ENCODE results near the gene BTN2A1. TPM values are rescaled to one million over a fixed set of nuclear protein-coding genes. Genes with fewer than 3 reads are reported as not detected.
"Not testable (repeated sequence)": the region's sequence is repeated elsewhere in the genome, so short reads cannot be mapped to it uniquely, and the experiment has no call there.

Gene BTN2A1
- total RNA-seq, 1 donor from 2014 or later = 29.2 TPM

DNA sequence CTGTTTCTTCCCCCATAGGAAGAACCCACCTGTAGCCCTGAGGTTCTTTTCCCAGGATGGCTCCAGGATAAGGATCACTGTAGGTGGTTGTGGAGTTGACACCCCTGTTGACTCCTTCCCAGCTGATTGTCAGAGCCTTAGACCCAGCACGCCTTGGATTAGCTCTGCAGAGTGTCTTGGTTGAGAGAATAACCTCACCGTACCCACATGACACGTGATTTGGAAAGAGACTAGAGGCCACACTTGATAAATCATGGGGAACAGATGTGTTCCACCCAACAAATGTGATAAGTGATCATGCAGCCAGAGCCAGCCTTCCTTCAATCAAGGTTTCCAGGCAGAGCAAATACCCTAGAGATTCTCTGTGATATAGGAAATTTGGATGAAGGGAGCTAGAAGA lies 43.5 kb upstream of the BTN2A1 start:
- H3K4me1 Mint-ChIP-seq = no peaks in the 10 kb centered on the region
- peaks cover 47% of the 10 kb centered on the region for H3K36me3 Mint-ChIP-seq
- no peak overlapping the region for H3K4me3 Mint-ChIP-seq
- no peak for DNase-seq (ENCODE audit: low spot score in 2 of 2, unreplicated experiment in 2 of 2)
- peaks cover 9% of the 10 kb centered on the region for H3K9me3 Mint-ChIP-seq
- H3K27me3 Mint-ChIP-seq (ENCODE audit: low read depth) = peaks cover 2% of the 10 kb centered on the region
- TF ChIP-seq, protein P1, sequence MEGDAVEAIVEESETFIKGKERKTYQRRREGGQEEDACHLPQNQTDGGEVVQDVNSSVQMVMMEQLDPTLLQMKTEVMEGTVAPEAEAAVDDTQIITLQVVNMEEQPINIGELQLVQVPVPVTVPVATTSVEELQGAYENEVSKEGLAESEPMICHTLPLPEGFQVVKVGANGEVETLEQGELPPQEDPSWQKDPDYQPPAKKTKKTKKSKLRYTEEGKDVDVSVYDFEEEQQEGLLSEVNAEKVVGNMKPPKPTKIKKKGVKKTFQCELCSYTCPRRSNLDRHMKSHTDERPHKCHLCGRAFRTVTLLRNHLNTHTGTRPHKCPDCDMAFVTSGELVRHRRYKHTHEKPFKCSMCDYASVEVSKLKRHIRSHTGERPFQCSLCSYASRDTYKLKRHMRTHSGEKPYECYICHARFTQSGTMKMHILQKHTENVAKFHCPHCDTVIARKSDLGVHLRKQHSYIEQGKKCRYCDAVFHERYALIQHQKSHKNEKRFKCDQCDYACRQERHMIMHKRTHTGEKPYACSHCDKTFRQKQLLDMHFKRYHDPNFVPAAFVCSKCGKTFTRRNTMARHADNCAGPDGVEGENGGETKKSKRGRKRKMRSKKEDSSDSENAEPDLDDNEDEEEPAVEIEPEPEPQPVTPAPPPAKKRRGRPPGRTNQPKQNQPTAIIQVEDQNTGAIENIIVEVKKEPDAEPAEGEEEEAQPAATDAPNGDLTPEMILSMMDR (IDR thresholded peaks at IDR 0.05; ENCODE audit: unreplicated experiment) = no peak
- H3K27ac Mint-ChIP-seq = no peak overlapping the region

DNA sequence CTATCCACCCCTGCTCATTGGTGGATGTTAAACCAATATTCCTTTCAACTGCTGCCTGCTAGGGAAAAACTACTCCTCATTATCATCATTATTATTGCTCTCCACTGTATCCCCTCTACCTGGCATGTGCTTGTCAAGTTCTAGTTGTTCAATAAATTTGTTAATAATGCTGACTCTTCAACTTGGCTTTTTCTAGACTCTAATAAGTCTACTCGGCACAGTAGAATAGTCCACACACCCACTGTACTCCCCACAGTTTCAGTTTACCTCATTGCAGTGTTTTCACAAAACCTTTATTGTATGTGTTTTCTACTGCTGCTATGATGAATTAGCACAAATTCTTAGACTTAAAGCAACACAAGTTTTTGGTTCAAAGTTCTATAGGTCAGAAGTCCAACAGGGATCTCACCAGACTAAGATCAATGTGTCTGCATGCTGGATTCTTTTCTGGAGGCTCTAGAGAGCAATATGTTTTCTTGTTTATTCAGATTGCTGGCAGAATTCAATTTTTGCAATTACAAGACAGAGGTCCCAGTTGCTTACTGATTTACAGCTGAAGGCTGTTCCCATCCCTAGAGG lies 42.6 kb upstream of the BTN2A1 start:
- TF ChIP-seq, protein P1 (IDR thresholded peaks at IDR 0.05; ENCODE audit: unreplicated experiment) = no peak
- no peak for DNase-seq (ENCODE audit: low spot score in 2 of 2, unreplicated experiment in 2 of 2)
- no peak overlapping the region for H3K27ac Mint-ChIP-seq
- peaks cover 9% of the 10 kb centered on the region for H3K9me3 Mint-ChIP-seq
- H3K27me3 Mint-ChIP-seq (ENCODE audit: low read depth) = peaks cover 2% of the 10 kb centered on the region
- peaks cover 40% of the 10 kb centered on the region for H3K36me3 Mint-ChIP-seq
- H3K4me1 Mint-ChIP-seq = no peaks in the 10 kb centered on the region
- no peak overlapping the region for H3K4me3 Mint-ChIP-seq

DNA sequence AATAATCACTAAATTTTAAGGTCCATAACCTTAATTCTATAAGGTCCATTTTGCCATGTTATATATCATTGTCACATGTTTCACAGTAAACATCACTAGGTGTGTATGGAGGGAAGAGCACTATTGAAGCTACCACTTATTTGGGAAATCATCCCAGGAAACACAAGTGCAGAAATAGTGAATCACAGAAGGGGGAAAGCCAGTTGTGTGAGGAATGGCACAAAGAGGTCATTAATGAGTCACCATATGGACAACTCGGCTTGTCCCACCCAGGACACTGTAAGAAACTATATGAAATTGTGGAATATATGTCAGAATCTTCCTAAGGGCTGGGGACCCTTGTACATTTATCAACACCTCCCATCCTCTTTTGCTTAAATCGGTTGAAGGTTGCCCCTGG lies 42.0 kb upstream of the BTN2A1 start:
- TF ChIP-seq, protein P1 (IDR thresholded peaks at IDR 0.05; ENCODE audit: unreplicated experiment) = no peak
- peaks cover 36% of the 10 kb centered on the region for H3K36me3 Mint-ChIP-seq
- H3K27ac Mint-ChIP-seq = no peak overlapping the region
- no peak overlapping the region for H3K4me3 Mint-ChIP-seq
- no peaks in the 10 kb centered on the region for H3K4me1 Mint-ChIP-seq
- peaks cover 9% of the 10 kb centered on the region for H3K9me3 Mint-ChIP-seq
- no peak for DNase-seq (ENCODE audit: low spot score in 2 of 2, unreplicated experiment in 2 of 2)
- H3K27me3 Mint-ChIP-seq (ENCODE audit: low read depth) = peaks cover 2% of the 10 kb centered on the region

DNA sequence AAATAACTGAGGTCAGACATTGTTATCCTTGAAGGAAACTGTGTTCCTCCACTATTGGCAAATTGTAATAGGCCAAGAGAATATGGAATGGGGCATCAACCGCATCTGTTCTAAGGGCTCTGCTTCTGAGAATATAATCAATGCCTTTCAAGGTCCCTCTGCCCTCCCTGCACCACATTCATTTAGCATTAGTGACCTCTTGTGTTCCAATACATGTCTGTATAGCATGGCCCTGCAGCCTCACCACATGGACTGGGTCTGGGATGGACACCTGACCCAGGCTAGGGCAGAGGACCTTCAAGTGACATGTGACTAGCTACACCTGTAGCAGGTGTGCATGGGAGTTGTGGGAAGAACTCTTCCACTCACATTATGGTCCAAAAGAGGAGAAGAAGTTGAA lies 41.5 kb upstream of the BTN2A1 start:
- TF ChIP-seq, protein P1 (IDR thresholded peaks at IDR 0.05; ENCODE audit: unreplicated experiment) = no peak
- H3K27ac Mint-ChIP-seq = no peak overlapping the region
- no peak overlapping the region for H3K4me3 Mint-ChIP-seq
- H3K27me3 Mint-ChIP-seq (ENCODE audit: low read depth) = peaks cover 2% of the 10 kb centered on the region
- H3K9me3 Mint-ChIP-seq = peaks cover 9% of the 10 kb centered on the region
- peaks cover 36% of the 10 kb centered on the region for H3K36me3 Mint-ChIP-seq
- DNase-seq (ENCODE audit: low spot score in 2 of 2, unreplicated experiment in 2 of 2) = no peak
- no peaks in the 10 kb centered on the region for H3K4me1 Mint-ChIP-seq

DNA sequence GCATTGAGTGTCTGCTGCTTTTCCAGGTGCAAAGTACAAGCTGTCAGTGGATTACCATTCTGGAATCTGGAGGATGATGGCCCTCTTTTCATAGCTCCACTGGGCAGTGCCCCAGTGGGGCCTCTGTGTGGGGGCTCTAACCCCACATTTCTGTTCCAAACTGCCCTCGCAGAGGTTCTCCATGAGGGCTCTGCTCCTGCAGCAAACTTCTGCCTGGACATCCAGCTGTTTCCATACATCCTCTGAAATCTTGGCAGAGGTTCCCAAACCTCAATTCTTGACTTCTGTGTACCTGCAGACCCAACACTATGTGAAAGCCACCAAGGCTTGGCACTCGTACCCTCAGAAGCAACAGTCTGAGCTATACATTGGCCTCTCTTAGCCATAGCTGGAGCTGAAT lies 39.7 kb upstream of the BTN2A1 start:
- not testable (repeated sequence) for H3K9me3 Mint-ChIP-seq; H3K4me3 Mint-ChIP-seq; DNase-seq (ENCODE audit: low spot score in 2 of 2, unreplicated experiment in 2 of 2); H3K27me3 Mint-ChIP-seq (ENCODE audit: low read depth); H3K4me1 Mint-ChIP-seq; H3K27ac Mint-ChIP-seq
- H3K36me3 Mint-ChIP-seq = peaks cover 25% of the 10 kb centered on the region

DNA sequence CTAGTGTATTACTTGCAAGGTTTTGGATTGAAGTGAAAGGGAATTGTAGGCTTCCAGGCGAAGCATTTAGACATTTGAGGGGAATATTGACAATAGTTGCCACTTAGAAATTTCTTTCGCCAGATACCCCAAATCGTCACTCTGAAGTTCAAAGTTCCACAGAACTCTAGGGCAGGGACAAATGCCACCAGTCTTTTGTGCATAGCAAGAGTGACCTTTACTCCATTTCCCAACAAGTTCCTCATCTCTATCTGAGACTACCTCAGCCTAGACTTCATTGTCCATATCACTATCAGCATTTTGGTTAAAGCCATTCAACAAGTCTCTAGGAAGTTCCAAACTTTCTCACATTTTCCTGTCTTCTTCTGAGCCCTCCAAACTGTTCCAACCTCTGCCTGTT lies 39.0 kb upstream of the BTN2A1 start:
- H3K27ac Mint-ChIP-seq; H3K4me1 Mint-ChIP-seq; H3K4me3 Mint-ChIP-seq; H3K27me3 Mint-ChIP-seq (ENCODE audit: low read depth); DNase-seq (ENCODE audit: low spot score in 2 of 2, unreplicated experiment in 2 of 2); H3K9me3 Mint-ChIP-seq: not testable (repeated sequence)
- H3K36me3 Mint-ChIP-seq = peaks cover 21% of the 10 kb centered on the region

DNA sequence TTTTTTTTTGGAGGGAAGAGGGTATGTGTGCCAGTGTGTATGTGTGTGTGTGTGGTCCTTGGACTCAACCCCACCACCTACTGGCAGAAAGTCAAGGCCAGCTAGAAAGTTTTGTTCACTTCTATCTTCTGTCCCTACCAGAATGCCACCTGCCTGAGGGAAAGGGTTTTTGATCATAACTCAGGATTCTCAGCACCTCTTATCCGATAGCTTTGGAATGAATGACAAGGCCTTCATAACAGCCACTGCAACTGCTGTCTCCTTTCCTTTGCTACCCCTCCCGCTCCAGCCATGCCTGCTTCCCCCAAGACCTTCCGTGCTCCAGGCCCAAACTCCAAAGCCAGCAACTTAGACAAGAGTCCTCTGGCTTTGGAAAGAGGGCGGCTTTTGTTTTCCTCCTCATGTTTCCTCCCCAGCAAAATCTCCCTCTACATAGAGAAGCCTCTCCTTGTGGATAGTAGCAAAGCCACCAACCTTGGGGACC lies 37.0 kb upstream of the BTN2A1 start:
- Mint-ChIP-seq H3K36me3 (peaks cover 24% of the 10 kb centered on the region), H3K4me1 (peaks cover 15% of the 10 kb centered on the region), H3K4me3 (no peak overlapping the region), H3K27me3 (ENCODE audit: low read depth) (peaks cover 2% of the 10 kb centered on the region), H3K9me3 (peaks cover 9% of the 10 kb centered on the region), H3K27ac (no peak overlapping the region)
- DNase-seq (ENCODE audit: low spot score in 2 of 2, unreplicated experiment in 2 of 2) = no peak
- TF ChIP-seq, protein P1 (IDR thresholded peaks at IDR 0.05; ENCODE audit: unreplicated experiment) = no peak

Data from mesothelial cell of epicardium (in vitro differentiated cells).